Caco-2 (cell line): ENCODE measurements around the gene TMEM220. TPM values are rescaled to one million over a fixed set of nuclear protein-coding genes. Genes with fewer than 3 reads are reported as not detected.
A peak's percentile ranks its signal among the peaks of the same experiment; 100 is the strongest.

Source experiments
- BruUV-seq: library from RNA; stranded (reverse); fragments of 400-500 nt; replicated peaks from 2 replicates; lab custom pipeline; 2021; lab: Mats Ljungman, UMichigan
- CTCF ChIA-PET: fragments of 300-600 bp; sonication (Branson Sonifier 250); formaldehyde crosslinking; loops from one replicate; lab custom pipeline; 2022; ENCODE audit warnings: antibody characterized with exemption; lab: Charles Lee
- POLR2A ChIA-PET: fragments of 300-600 bp; sonication (Branson Sonifier 250); formaldehyde crosslinking; loops from one replicate; lab custom pipeline; 2022; ENCODE audit warnings: antibody characterized with exemption; lab: Charles Lee
- DNase-seq, 2 experiments: peaks; one replicate each; pipeline versions ENCODE4 v3.0.0 to v3.0.0-alpha.2; 2020 to 2022
- H3K27me3 ChIP-seq: replicated peaks from 2 replicates; pipeline ENCODE4 v1.6.0; 2011; ENCODE audit warnings: low read length; ENCODE audit not compliant: control insufficient read depth, insufficient read depth
- H3K36me3 ChIP-seq: 2 replicates; pipeline ENCODE4 v1.5.1; 2011; ENCODE audit warnings: low read length; ENCODE audit not compliant: control insufficient read depth, insufficient read depth
- H3K4me1 ChIP-seq: fragments of 250-450 bp; sonication (Bioruptor Pico); 2 replicates; pipeline ENCODE4 v1.5.1; 2020; ENCODE audit warnings: mild to moderate bottlenecking
- H3K4me3 ChIP-seq: 2 replicates; pipeline ENCODE4 v1.5.1; 2011; ENCODE audit warnings: low read depth, mild to moderate bottlenecking, control low read depth, low read length
- H3K9me3 ChIP-seq: fragments of 250-450 bp; sonication (Bioruptor Pico); 2 replicates; pipeline ENCODE4 v1.5.1; 2020; ENCODE audit warnings: mild to moderate bottlenecking, moderate library complexity
- H3K27ac Mint-ChIP-seq: one replicate; pipeline ENCODE4 v1.8.0; 2022; ENCODE audit warnings: mixed read lengths; ENCODE audit not compliant: unreplicated experiment
- H3K27me3 Mint-ChIP-seq: one replicate; pipeline ENCODE4 v1.8.0; 2022; ENCODE audit warnings: mixed read lengths; ENCODE audit not compliant: insufficient read depth, unreplicated experiment
- H3K36me3 Mint-ChIP-seq: one replicate; pipeline ENCODE4 v1.8.0; 2022; ENCODE audit warnings: mild to moderate bottlenecking, mixed read lengths; ENCODE audit not compliant: insufficient read depth, unreplicated experiment
- H3K4me1 Mint-ChIP-seq: one replicate; pipeline ENCODE4 v1.8.0; 2022; ENCODE audit warnings: low read depth, mixed read lengths; ENCODE audit not compliant: unreplicated experiment
- H3K4me3 Mint-ChIP-seq: one replicate; pipeline ENCODE4 v1.8.0; 2022; ENCODE audit warnings: mild to moderate bottlenecking, moderate library complexity, mixed read lengths; ENCODE audit not compliant: unreplicated experiment
- H3K9me3 Mint-ChIP-seq: one replicate; pipeline ENCODE4 v1.8.0; 2022; ENCODE audit warnings: mixed read lengths; ENCODE audit not compliant: unreplicated experiment
- CTCF ChIP-seq, 2 experiments: fragments of 200-600 bp in 1 of 2; IDR thresholded peaks; 1 replicate in 1 of 2; 2 replicates in 1 of 2; pipeline versions ENCODE4 v1.5.1 to v1.8.0; 2011 to 2022; ENCODE audit warnings: antibody characterized with exemption in 1 of 2, control low read depth in 1 of 2, inconsistent platforms in 1 of 2, low read depth in 1 of 2, low read length in 1 of 2, mild to moderate bottlenecking in 1 of 2, moderate library complexity in 1 of 2; ENCODE audit not compliant: insufficient read depth in 1 of 2, severe bottlenecking in 1 of 2, unreplicated experiment in 1 of 2
- intact Hi-C: fragments of 100-400 bp; cut with micrococcal nuclease; formaldehyde crosslinking; loops from one replicate; pipeline ENCODE4 v1.10.0; 2022; ENCODE audit not compliant: unreplicated experiment
- total RNA-seq: library from RNA; stranded (reverse); gene quantifications from 2 replicates; pipeline ENCODE4 v1.2.3, GENCODE V29; 2022

TMEM220 gene
- total RNA-seq, 1 experiment from 2014 or later, result not detected

DNA sequence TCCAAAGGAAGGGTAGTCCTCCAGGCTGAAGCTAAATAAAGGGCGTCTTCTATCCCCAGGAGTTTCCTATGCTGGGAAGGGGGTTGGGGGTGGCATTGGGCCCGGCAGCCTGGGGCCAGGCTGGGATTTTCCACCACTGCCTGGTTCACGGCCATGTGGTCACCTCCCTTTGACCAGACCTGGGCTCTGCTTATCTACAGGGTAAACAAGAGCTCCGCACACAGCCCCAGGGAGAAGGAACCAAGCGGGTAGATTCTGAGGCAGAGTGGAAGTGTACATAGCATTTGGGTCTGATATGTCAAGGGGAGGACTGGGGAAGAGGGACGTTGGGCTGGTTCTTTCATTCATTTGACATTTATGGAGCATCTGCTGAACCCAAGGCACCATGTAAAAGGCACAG is 27.2 kb upstream of the TMEM220 start:
- no TSS peak for BruUV-seq
- peaks cover 5% of the 10 kb centered on the region for H3K36me3 Mint-ChIP-seq
- TF ChIP-seq CTCF (IDR thresholded peaks at IDR 0.05; ENCODE audit: insufficient read depth in 1 of 2, low read depth in 1 of 2, low read length in 1 of 2, severe bottlenecking in 1 of 2, unreplicated experiment in 1 of 2), result no peak
- no peaks in the 10 kb centered on the region for H3K9me3 Mint-ChIP-seq
- no peaks in the 10 kb centered on the region for H3K36me3 ChIP-seq
- no peaks in the 10 kb centered on the region for H3K27me3 ChIP-seq
- H3K9me3 ChIP-seq, result no peaks in the 10 kb centered on the region
- intact Hi-C loops, result loop anchor here (5.0 kb wide), 2 partner anchors 40 to 85 kb away; no protein-coding TSS in a partner anchor
- CTCF ChIA-PET, result interaction anchor here (1.0 kb wide), 1 partner anchor 20 kb away, joined by 3 read pairs; no protein-coding TSS in a partner anchor
- POLR2A ChIA-PET, result no interaction called here
- no peak overlapping the region for H3K4me3 ChIP-seq
- DNase-seq, result peak; percentile 58 to 61
- peaks cover 8% of the 10 kb centered on the region for H3K4me1 Mint-ChIP-seq
- H3K4me1 ChIP-seq, result 0 out of 2 replicates have a peak, but pooled peaks cover 6% of the 10 kb centered on the region
- H3K27me3 Mint-ChIP-seq, result no peaks in the 10 kb centered on the region
- peak overlapping the region; percentile 69 for H3K27ac Mint-ChIP-seq
- peak overlapping the region; percentile 24 for H3K4me3 Mint-ChIP-seq

DNA sequence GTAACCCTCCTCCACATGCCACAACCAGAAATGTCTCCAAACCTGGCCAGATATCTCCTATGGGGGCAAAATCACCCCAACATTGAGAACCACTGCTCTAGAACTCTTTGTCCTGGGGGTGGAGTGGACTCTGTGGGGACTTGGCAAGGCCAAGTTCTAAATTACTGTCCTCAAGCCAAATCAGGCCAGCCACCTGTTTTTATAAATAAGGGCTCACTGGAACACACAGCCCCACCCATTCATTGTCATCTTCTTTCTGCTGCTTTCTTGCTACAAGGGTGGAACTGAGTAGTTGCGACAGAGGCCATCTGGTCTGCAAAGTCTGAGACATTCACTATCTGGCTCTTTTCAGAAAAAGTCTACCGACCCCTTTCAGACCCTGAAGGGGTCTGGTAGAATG is 26.8 kb upstream of the TMEM220 start:
- peaks cover 5% of the 10 kb centered on the region for H3K36me3 Mint-ChIP-seq
- ChIA-PET CTCF (interaction anchor here (1.0 kb wide), 1 partner anchor 19 kb away, joined by 3 read pairs; no protein-coding TSS in a partner anchor), POLR2A (no interaction called here)
- no peaks in the 10 kb centered on the region for H3K27me3 Mint-ChIP-seq
- H3K9me3 Mint-ChIP-seq, result no peaks in the 10 kb centered on the region
- DNase-seq, result no peak
- TF ChIP-seq CTCF (IDR thresholded peaks at IDR 0.05; ENCODE audit: insufficient read depth in 1 of 2, low read depth in 1 of 2, low read length in 1 of 2, severe bottlenecking in 1 of 2, unreplicated experiment in 1 of 2), result no peak
- H3K27me3 ChIP-seq, result no peaks in the 10 kb centered on the region
- peak overlapping the region; percentile 24 for H3K4me3 Mint-ChIP-seq
- no peaks in the 10 kb centered on the region for H3K9me3 ChIP-seq
- peak overlapping the region; percentile 69 for H3K27ac Mint-ChIP-seq
- H3K36me3 ChIP-seq, result no peaks in the 10 kb centered on the region
- intact Hi-C loops, result loop anchor here (5.0 kb wide), 2 partner anchors 41 to 86 kb away; no protein-coding TSS in a partner anchor
- H3K4me1 Mint-ChIP-seq, result peaks cover 8% of the 10 kb centered on the region
- BruUV-seq, result no TSS peak
- H3K4me3 ChIP-seq, result no peak overlapping the region
- H3K4me1 ChIP-seq, result 0 out of 2 replicates have a peak, but pooled peaks cover 6% of the 10 kb centered on the region

DNA sequence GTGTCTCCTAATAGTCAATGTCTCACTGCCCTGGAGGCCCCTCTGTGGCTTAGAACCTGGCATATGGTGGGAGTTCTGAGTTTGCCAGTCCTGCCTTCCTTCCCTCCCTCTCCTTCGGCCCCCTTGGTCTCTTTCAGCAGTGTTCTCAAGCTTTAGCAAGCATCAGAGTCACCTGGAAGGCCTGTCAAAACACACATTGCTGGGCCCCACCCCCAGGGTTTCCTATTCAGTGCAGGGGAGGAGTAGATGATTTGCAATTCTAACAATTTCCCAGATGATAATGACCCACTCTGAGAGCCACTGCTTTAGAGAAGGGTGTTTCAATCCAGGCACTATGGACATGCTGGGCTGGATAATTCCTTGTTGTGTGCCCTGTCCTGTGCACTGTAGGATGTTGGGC is 26.4 kb upstream of the TMEM220 start:
- Mint-ChIP-seq H3K27me3 (no peaks in the 10 kb centered on the region), H3K4me1 (peaks cover 8% of the 10 kb centered on the region), H3K36me3 (peaks cover 5% of the 10 kb centered on the region), H3K27ac (no peak overlapping the region), H3K9me3 (no peaks in the 10 kb centered on the region), H3K4me3 (no peak overlapping the region)
- Histone ChIP-seq H3K27me3 (no peaks in the 10 kb centered on the region), H3K4me1 (0 out of 2 replicates have a peak, but pooled peaks cover 6% of the 10 kb centered on the region), H3K4me3 (no peak overlapping the region), H3K9me3 (no peaks in the 10 kb centered on the region), H3K36me3 (no peaks in the 10 kb centered on the region)
- ChIA-PET POLR2A (no interaction called here), CTCF (no interaction called here)
- no peak for TF ChIP-seq CTCF (IDR thresholded peaks at IDR 0.05; ENCODE audit: insufficient read depth in 1 of 2, low read depth in 1 of 2, low read length in 1 of 2, severe bottlenecking in 1 of 2, unreplicated experiment in 1 of 2)
- BruUV-seq, result no TSS peak
- intact Hi-C loops, result loop anchor here (5.0 kb wide), 2 partner anchors 41 to 86 kb away; no protein-coding TSS in a partner anchor
- DNase-seq, result no peak
